ENCODE data around the gene RPTOR.

The RPTOR gene

GRCh38 chr17:80771612-80772005, 227.0 kb downstream of the RPTOR start:
- H3K36me3 ChIP-seq = no peaks in the 10 kb centered on the region
- H3K27me3 ChIP-seq = no peaks in the 10 kb centered on the region
- H3K4me3 ChIP-seq (ENCODE audit: low read depth, low read length) = no peak overlapping the region
- TF ChIP-seq CTCF (IDR thresholded peaks at IDR 0.05; ENCODE audit: low read depth, low read length) = no peak
- no peaks in the 10 kb centered on the region for H3K9me3 ChIP-seq
- H3K4me1 ChIP-seq = peaks cover 26% of the 10 kb centered on the region
- DNase-seq = no peak

- H3K4me1 ChIP-seq = peaks cover 26% of the 10 kb centered on the region
- DNase-seq = no peak
- no peak for TF ChIP-seq CTCF (IDR thresholded peaks at IDR 0.05; ENCODE audit: low read depth, low read length)
- no peak overlapping the region for H3K4me3 ChIP-seq (ENCODE audit: low read depth, low read length)
- H3K9me3 ChIP-seq = no peaks in the 10 kb centered on the region
- no peaks in the 10 kb centered on the region for H3K27me3 ChIP-seq
- H3K36me3 ChIP-seq = no peaks in the 10 kb centered on the region
These were observed 228.2 kb downstream of the RPTOR start for GRCh38 chr17:80772906-80773242.

GRCh38 chr17:80773243-80773991, 228.8 kb downstream of the RPTOR start:
- Histone ChIP-seq H3K4me1 (peaks cover 26% of the 10 kb centered on the region), H3K4me3 (ENCODE audit: low read depth, low read length) (no peak overlapping the region), H3K36me3 (no peaks in the 10 kb centered on the region), H3K27me3 (no peaks in the 10 kb centered on the region), H3K9me3 (no peaks in the 10 kb centered on the region)
- TF ChIP-seq CTCF (IDR thresholded peaks at IDR 0.05; ENCODE audit: low read depth, low read length) = peak; percentile 14; the same call in 1 of the 2 replicates
- DNase-seq = peak; percentile 73

GRCh38 chr17:80774146-80774545, 229.5 kb downstream of the RPTOR start:
- TF ChIP-seq CTCF (IDR thresholded peaks at IDR 0.05; ENCODE audit: low read depth, low read length) = no peak
- no peaks in the 10 kb centered on the region for H3K9me3 ChIP-seq
- no peak for DNase-seq
- H3K36me3 ChIP-seq = no peaks in the 10 kb centered on the region
- no peak overlapping the region for H3K4me3 ChIP-seq (ENCODE audit: low read depth, low read length)
- H3K27me3 ChIP-seq = no peaks in the 10 kb centered on the region
- peaks cover 30% of the 10 kb centered on the region for H3K4me1 ChIP-seq

GRCh38 chr17:80774643-80775281, 230.1 kb downstream of the RPTOR start:
- Histone ChIP-seq H3K27me3 (no peaks in the 10 kb centered on the region), H3K9me3 (no peaks in the 10 kb centered on the region), H3K4me3 (ENCODE audit: low read depth, low read length) (no peak overlapping the region), H3K4me1 (peaks cover 36% of the 10 kb centered on the region), H3K36me3 (no peaks in the 10 kb centered on the region)
- no peak for TF ChIP-seq CTCF (IDR thresholded peaks at IDR 0.05; ENCODE audit: low read depth, low read length)
- DNase-seq = peak; percentile 47

GRCh38 chr17:80775863-80776262, 231.2 kb downstream of the RPTOR start:
- H3K9me3 ChIP-seq = no peaks in the 10 kb centered on the region
- no peak for TF ChIP-seq CTCF (IDR thresholded peaks at IDR 0.05; ENCODE audit: low read depth, low read length)
- H3K36me3 ChIP-seq = no peaks in the 10 kb centered on the region
- DNase-seq = no peak
- H3K4me1 ChIP-seq = peaks cover 43% of the 10 kb centered on the region
- H3K4me3 ChIP-seq (ENCODE audit: low read depth, low read length) = no peak overlapping the region
- no peaks in the 10 kb centered on the region for H3K27me3 ChIP-seq

Data from BE2C (cell line).